Measurements from ENCODE around the gene MYO1G. TPM values are rescaled to one million over a fixed set of nuclear protein-coding genes. Genes with fewer than 3 reads are reported as not detected.

The MYO1G gene
- total RNA-seq, 1 experiment from 2014 or later, result 0.11 TPM

DNA sequence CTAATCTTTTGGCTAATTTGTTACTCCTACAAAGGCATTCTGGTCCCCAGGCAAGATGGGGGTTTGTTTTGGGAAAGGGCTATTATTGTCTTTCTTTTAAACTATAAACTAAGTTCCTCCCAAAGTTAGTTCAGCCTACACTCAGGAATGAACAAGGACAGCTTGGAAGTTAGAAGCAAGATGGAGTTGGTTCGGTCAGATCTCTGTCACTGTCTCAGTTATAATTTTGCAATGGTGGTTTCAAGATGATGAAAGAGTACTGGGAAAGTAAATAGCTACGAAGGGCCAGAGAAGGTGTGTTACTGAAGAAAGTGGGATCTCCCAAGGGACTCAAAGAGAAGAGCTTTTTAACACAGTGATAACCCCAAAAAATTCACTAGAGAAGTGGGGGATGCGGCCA lies 10.3 kb upstream of the MYO1G start:
- Histone ChIP-seq H3K79me2 (ENCODE audit: low read length) (peaks cover 28% of the 10 kb centered on the region), H3K27me3 (ENCODE audit: low read length) (no peaks in the 10 kb centered on the region), H3K9ac (ENCODE audit: low read length) (no peak overlapping the region), H3F3A (ENCODE audit: low read length, unreplicated experiment) (peaks cover under 1% of the 10 kb centered on the region), H3K36me3 (ENCODE audit: low read depth, low read length) (peaks cover 19% of the 10 kb centered on the region), H3K4me1 (ENCODE audit: insufficient read depth, low read length) (peaks cover 16% of the 10 kb centered on the region), H4K20me1 (ENCODE audit: low read length) (peaks cover 19% of the 10 kb centered on the region), H3K9me3 (ENCODE audit: low read length) (no peaks in the 10 kb centered on the region), H3K27ac (ENCODE audit: low read length) (no peak overlapping the region), H2AFZ (ENCODE audit: low read length) (no peak overlapping the region), H3K4me3 (ENCODE audit: low read length) (no peak overlapping the region), H3K4me2 (ENCODE audit: low read length) (no peak overlapping the region), H3K9me2 (replicated peaks; ENCODE audit: low read length) (no peaks in the 10 kb centered on the region)
- BruUV-seq (replicated peaks), result no TSS peak
- POLR2A ChIA-PET (ENCODE audit: unreplicated experiment), result no interaction called here
- ATAC-seq (no peak), DNase-seq (no peak)
- TF ChIP-seq EZH2 (IDR thresholded peaks at IDR 0.05; ENCODE audit: low read length, unreplicated experiment), result no peak
- TF ChIP-seq EZH2phosphoT487 (IDR thresholded peaks at IDR 0.05; ENCODE audit: borderline replicate concordance, low read length), result no peak
- no peak for TF ChIP-seq CTCF (conservative IDR thresholded peaks at IDR 0.05; ENCODE audit: low read depth, low read length)
- intact Hi-C loops (cut with micrococcal nuclease), result loop anchor here (5.0 kb wide), 1 partner anchor 102 kb away; the partner anchor contains the start of gene PURB
- CTCF ChIA-PET, result no interaction called here

- Histone ChIP-seq H3F3A (ENCODE audit: low read length, unreplicated experiment) (peaks cover 4% of the 10 kb centered on the region), H3K9me3 (ENCODE audit: low read length) (no peaks in the 10 kb centered on the region), H3K27me3 (ENCODE audit: low read length) (no peaks in the 10 kb centered on the region), H3K9me2 (replicated peaks; ENCODE audit: low read length) (no peaks in the 10 kb centered on the region), H3K4me3 (ENCODE audit: low read length) (no peak overlapping the region), H3K36me3 (ENCODE audit: low read depth, low read length) (peaks cover 24% of the 10 kb centered on the region), H3K4me2 (ENCODE audit: low read length) (no peak overlapping the region), H3K79me2 (ENCODE audit: low read length) (peaks cover 32% of the 10 kb centered on the region), H4K20me1 (ENCODE audit: low read length) (peaks cover 23% of the 10 kb centered on the region), H3K4me1 (ENCODE audit: insufficient read depth, low read length) (peaks cover 19% of the 10 kb centered on the region), H3K27ac (ENCODE audit: low read length) (no peak overlapping the region), H3K9ac (ENCODE audit: low read length) (no peak overlapping the region), H2AFZ (ENCODE audit: low read length) (no peak overlapping the region)
- TF ChIP-seq CTCF (conservative IDR thresholded peaks at IDR 0.05; ENCODE audit: low read depth, low read length) (no peak), EZH2phosphoT487 (IDR thresholded peaks at IDR 0.05; ENCODE audit: borderline replicate concordance, low read length) (no peak), EZH2 (IDR thresholded peaks at IDR 0.05; ENCODE audit: low read length, unreplicated experiment) (no peak)
- POLR2A ChIA-PET (ENCODE audit: unreplicated experiment), result no interaction called here
- DNase-seq, result no peak
- BruUV-seq (replicated peaks), result no TSS peak
- CTCF ChIA-PET, result no interaction called here
- intact Hi-C loops (cut with micrococcal nuclease), result loop anchor here (5.0 kb wide), 1 partner anchor 101 kb away; the partner anchor contains the start of gene PURB
- ATAC-seq, result no peak
Measured at GRCh38 chr7:44988701-44989100, 9.9 kb upstream of the MYO1G start.

- no peaks in the 10 kb centered on the region for H3K9me3 ChIP-seq (ENCODE audit: low read length)
- no TSS peak for BruUV-seq (replicated peaks)
- POLR2A ChIA-PET (ENCODE audit: unreplicated experiment), result no interaction called here
Measured at GRCh38 chr7:44987996-44988395, 9.2 kb upstream of the MYO1G start.

More at GRCh38 chr7:44987996-44988395, 9.2 kb upstream of the MYO1G start:
- H3K9ac ChIP-seq (ENCODE audit: low read length), result no peak overlapping the region
- DNase-seq (no peak), ATAC-seq (no peak)
- intact Hi-C loops (cut with micrococcal nuclease), result loop anchor here (5.0 kb wide), 1 partner anchor 101 kb away; the partner anchor contains the start of gene PURB
- H2AFZ ChIP-seq (ENCODE audit: low read length), result no peak overlapping the region
- H3K4me1 ChIP-seq (ENCODE audit: insufficient read depth, low read length), result peaks cover 19% of the 10 kb centered on the region
- TF ChIP-seq EZH2phosphoT487 (IDR thresholded peaks at IDR 0.05; ENCODE audit: borderline replicate concordance, low read length) (no peak), CTCF (conservative IDR thresholded peaks at IDR 0.05; ENCODE audit: low read depth, low read length) (no peak), EZH2 (IDR thresholded peaks at IDR 0.05; ENCODE audit: low read length, unreplicated experiment) (no peak)
- H3K27me3 ChIP-seq (ENCODE audit: low read length), result no peaks in the 10 kb centered on the region
- H3K27ac ChIP-seq (ENCODE audit: low read length), result no peak overlapping the region
- CTCF ChIA-PET, result interaction anchor here (0.6 kb wide), 2 partner anchors 9 to 11 kb away, joined by 3 to 5 read pairs; no protein-coding TSS in a partner anchor
- H3K36me3 ChIP-seq (ENCODE audit: low read depth, low read length), result peaks cover 31% of the 10 kb centered on the region
- no peak overlapping the region for H3K4me2 ChIP-seq (ENCODE audit: low read length)
- H3K79me2 ChIP-seq (ENCODE audit: low read length), result peaks cover 39% of the 10 kb centered on the region
- H3K4me3 ChIP-seq (ENCODE audit: low read length), result no peak overlapping the region
- H3K9me2 ChIP-seq (replicated peaks; ENCODE audit: low read length), result no peaks in the 10 kb centered on the region
- peaks cover 8% of the 10 kb centered on the region for H3F3A ChIP-seq (ENCODE audit: low read length, unreplicated experiment)
- H4K20me1 ChIP-seq (ENCODE audit: low read length), result peaks cover 30% of the 10 kb centered on the region
